Keratinocyte (primary cell): Measurements from ENCODE around the gene CCDC18.

Experiments used
- EZH2 ChIP-seq: IDR thresholded peaks from one replicate; pipeline ENCODE4 v1.6.1; 2012; ENCODE audit warnings: inconsistent platforms, mild to moderate bottlenecking, low read length, moderate library complexity
- TF ChIP-seq, protein P1 (sequence below), 3 experiments: IDR thresholded peaks in 1 of 3; conservative IDR thresholded peaks in 1 of 3; optimal IDR thresholded peaks in 1 of 3; 2 replicates in 2 of 3; 3 replicates in 1 of 3; pipeline versions ENCODE3 to v1.5.1; 2011; ENCODE audit warnings: low read length in 3 of 3, mild to moderate bottlenecking in 3 of 3, moderate library complexity in 2 of 3, control low read depth in 1 of 3, inconsistent platforms in 1 of 3; ENCODE audit not compliant: insufficient read depth in 2 of 3; ENCODE audit errors: extremely low read depth in 1 of 3

GRCh38 chr1:93215322-93215721 is 34.8 kb downstream of the CCDC18 start:
- TF ChIP-seq, protein P1, sequence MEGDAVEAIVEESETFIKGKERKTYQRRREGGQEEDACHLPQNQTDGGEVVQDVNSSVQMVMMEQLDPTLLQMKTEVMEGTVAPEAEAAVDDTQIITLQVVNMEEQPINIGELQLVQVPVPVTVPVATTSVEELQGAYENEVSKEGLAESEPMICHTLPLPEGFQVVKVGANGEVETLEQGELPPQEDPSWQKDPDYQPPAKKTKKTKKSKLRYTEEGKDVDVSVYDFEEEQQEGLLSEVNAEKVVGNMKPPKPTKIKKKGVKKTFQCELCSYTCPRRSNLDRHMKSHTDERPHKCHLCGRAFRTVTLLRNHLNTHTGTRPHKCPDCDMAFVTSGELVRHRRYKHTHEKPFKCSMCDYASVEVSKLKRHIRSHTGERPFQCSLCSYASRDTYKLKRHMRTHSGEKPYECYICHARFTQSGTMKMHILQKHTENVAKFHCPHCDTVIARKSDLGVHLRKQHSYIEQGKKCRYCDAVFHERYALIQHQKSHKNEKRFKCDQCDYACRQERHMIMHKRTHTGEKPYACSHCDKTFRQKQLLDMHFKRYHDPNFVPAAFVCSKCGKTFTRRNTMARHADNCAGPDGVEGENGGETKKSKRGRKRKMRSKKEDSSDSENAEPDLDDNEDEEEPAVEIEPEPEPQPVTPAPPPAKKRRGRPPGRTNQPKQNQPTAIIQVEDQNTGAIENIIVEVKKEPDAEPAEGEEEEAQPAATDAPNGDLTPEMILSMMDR (optimal IDR thresholded peaks at IDR 0.05 in 1 of 3, IDR thresholded peaks at IDR 0.05 in 1 of 3, conservative IDR thresholded peaks at IDR 0.05 in 1 of 3; ENCODE audit: extremely low read depth in 1 of 3, insufficient read depth in 2 of 3, low read length in 3 of 3), result no peak
- no peak for TF ChIP-seq EZH2
